Progenitor cell of endocrine pancreas (in vitro differentiated cells): ENCODE results near the gene HPCAL1. TPM values are rescaled to one million over a fixed set of nuclear protein-coding genes. Genes with fewer than 3 reads are reported as not detected.
"Not testable (repeated sequence)": the region's sequence is repeated elsewhere in the genome, so short reads cannot be mapped to it uniquely, and the experiment has no call there.

ENCODE experiments used
- DNase-seq: peaks from one replicate; pipeline ENCODE4 v3.0.0; 2021; ENCODE audit warnings: low spot score; ENCODE audit not compliant: unreplicated experiment
- H3K27ac Mint-ChIP-seq: 2 replicates; pipeline ENCODE4 v1.8.0; 2021; ENCODE audit warnings: mild to moderate bottlenecking, moderate library complexity, mixed read lengths
- H3K27me3 Mint-ChIP-seq: 2 replicates; pipeline ENCODE4 v1.8.0; 2021; ENCODE audit warnings: mixed read lengths
- H3K36me3 Mint-ChIP-seq: 2 replicates; pipeline ENCODE4 v1.8.0; 2022; ENCODE audit warnings: mixed read lengths; ENCODE audit not compliant: insufficient read depth
- H3K4me1 Mint-ChIP-seq: 2 replicates; pipeline ENCODE4 v1.8.0; 2021; ENCODE audit warnings: low read depth, mixed read lengths
- H3K4me3 Mint-ChIP-seq: 2 replicates; pipeline ENCODE4 v1.8.0; 2021; ENCODE audit warnings: low read depth, mild to moderate bottlenecking, moderate library complexity, mixed read lengths
- H3K9me3 Mint-ChIP-seq: 2 replicates; pipeline ENCODE4 v1.8.0; 2021; ENCODE audit warnings: low read depth, mixed read lengths
- CTCF ChIP-seq: fragments of 200-600 bp; sonication (generic); IDR thresholded peaks from one replicate; pipeline ENCODE4 v1.5.0; 2021; ENCODE audit warnings: antibody characterized with exemption, mild to moderate bottlenecking; ENCODE audit not compliant: unreplicated experiment
- total RNA-seq: library from RNA; stranded (reverse); gene quantifications from 2 replicates; pipeline ENCODE4 v1.2.1, GENCODE V29; 2021

HPCAL1 gene
- total RNA-seq, 1 donor from 2014 or later = 16.5 TPM

GRCh38 chr2:10438688-10439087, 136.0 kb downstream of the HPCAL1 start:
- no peak for TF ChIP-seq CTCF
- Mint-ChIP-seq H3K27ac (peak overlapping the region; percentile 87), H3K9me3 (no peaks in the 10 kb centered on the region), H3K4me1 (peaks cover 4% of the 10 kb centered on the region), H3K27me3 (no peaks in the 10 kb centered on the region), H3K36me3 (peaks cover 25% of the 10 kb centered on the region), H3K4me3 (no peak overlapping the region)
- DNase-seq = no peak

- no peak for TF ChIP-seq CTCF
- Mint-ChIP-seq H3K4me1 (peaks cover 2% of the 10 kb centered on the region), H3K4me3 (no peak overlapping the region), H3K27ac (peak overlapping the region; percentile 52), H3K27me3 (no peaks in the 10 kb centered on the region), H3K9me3 (no peaks in the 10 kb centered on the region), H3K36me3 (peaks cover 29% of the 10 kb centered on the region)
- DNase-seq = no peak
Observed at GRCh38 chr2:10439185-10439879, 136.6 kb downstream of the HPCAL1 start.

- Mint-ChIP-seq H3K27ac (peak overlapping the region; percentile 33), H3K4me3 (no peak overlapping the region), H3K27me3 (no peaks in the 10 kb centered on the region), H3K36me3 (peaks cover 35% of the 10 kb centered on the region), H3K9me3 (no peaks in the 10 kb centered on the region), H3K4me1 (peaks cover under 1% of the 10 kb centered on the region)
- no peak for TF ChIP-seq CTCF
- no peak for DNase-seq
Observed at GRCh38 chr2:10439971-10440370, 137.3 kb downstream of the HPCAL1 start.

GRCh38 chr2:10440736-10441135, 138.0 kb downstream of the HPCAL1 start:
- no peaks in the 10 kb centered on the region for H3K27me3 Mint-ChIP-seq
- DNase-seq = no peak
- no peak for TF ChIP-seq CTCF
- no peak overlapping the region for H3K4me3 Mint-ChIP-seq
- H3K4me1 Mint-ChIP-seq = peaks cover 5% of the 10 kb centered on the region
- H3K27ac Mint-ChIP-seq = no peak overlapping the region
- H3K36me3 Mint-ChIP-seq = peaks cover 37% of the 10 kb centered on the region
- H3K9me3 Mint-ChIP-seq = no peaks in the 10 kb centered on the region

- Mint-ChIP-seq H3K9me3 (no peaks in the 10 kb centered on the region), H3K27me3 (no peaks in the 10 kb centered on the region), H3K4me3 (no peak overlapping the region), H3K36me3 (peaks cover 37% of the 10 kb centered on the region), H3K4me1 (peaks cover 11% of the 10 kb centered on the region), H3K27ac (no peak overlapping the region)
- no peak for DNase-seq
- TF ChIP-seq CTCF = no peak
Observed at GRCh38 chr2:10441948-10442347, 139.2 kb downstream of the HPCAL1 start.

GRCh38 chr2:10442469-10443126, 139.9 kb downstream of the HPCAL1 start:
- H3K27me3 Mint-ChIP-seq, H3K27ac Mint-ChIP-seq, H3K9me3 Mint-ChIP-seq, H3K4me3 Mint-ChIP-seq, DNase-seq: not testable (repeated sequence)
- H3K4me1 Mint-ChIP-seq = peaks cover 13% of the 10 kb centered on the region
- H3K36me3 Mint-ChIP-seq = peaks cover 37% of the 10 kb centered on the region
